HG03196 (cell line): Measurements from ENCODE around the gene GPN2.

Experiments
- ATAC-seq: cut with Tn5 transposase; IDR thresholded peaks from one replicate; pipeline ENCODE4 v1.9.1; 2021; ENCODE audit not compliant: unreplicated experiment

Gene GPN2

DNA sequence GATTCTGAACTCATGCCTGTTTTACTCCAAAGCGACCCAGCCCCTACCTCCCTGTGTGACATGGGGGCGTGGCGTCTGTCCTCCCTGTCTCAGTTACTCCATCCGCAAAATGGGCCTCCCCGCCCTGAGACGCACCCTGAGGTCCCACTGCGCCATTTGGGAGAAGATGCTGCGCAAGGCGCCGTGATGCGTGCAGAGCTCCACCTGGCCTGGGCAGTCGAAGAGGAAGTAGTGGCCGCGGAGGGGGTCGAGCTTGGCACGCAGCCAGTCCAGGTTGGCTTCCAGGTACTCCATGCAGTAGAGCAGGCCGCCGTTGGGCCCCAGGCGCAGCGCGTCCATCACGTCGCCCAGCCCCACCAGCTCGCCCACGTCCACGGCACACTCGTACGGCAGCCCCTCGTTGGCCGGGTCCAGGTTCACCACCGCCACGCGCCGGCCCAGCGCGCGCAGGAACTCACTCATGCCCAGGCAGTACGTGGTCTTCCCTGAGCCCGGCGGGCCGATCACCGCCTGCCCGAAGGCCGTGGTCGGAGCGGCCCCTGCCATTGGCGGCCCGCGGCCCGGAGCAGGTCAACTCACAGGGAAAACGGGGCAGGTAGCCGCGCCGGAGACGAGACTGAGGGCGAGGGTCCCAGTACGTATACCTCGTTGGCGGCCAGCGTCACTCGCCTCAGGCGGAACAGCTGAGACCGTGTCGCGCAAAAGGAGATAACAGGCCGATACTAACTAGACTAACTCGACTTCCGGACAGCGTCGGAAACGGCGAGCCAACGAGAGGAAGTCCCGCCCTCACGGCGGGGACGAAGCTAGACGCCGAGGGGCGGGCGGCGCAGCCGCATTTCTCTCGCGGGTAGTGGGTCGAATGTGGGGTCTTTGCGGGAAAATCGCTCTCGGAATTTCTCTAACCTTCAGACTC, at the start of gene GPN2:
Gene GPN2 (minus strand): TSS at position 733 of the 916 bp plus-strand sequence. CDS start 187 bp downstream, at position 546.
- ATAC-seq: peak; percentile 70

DNA sequence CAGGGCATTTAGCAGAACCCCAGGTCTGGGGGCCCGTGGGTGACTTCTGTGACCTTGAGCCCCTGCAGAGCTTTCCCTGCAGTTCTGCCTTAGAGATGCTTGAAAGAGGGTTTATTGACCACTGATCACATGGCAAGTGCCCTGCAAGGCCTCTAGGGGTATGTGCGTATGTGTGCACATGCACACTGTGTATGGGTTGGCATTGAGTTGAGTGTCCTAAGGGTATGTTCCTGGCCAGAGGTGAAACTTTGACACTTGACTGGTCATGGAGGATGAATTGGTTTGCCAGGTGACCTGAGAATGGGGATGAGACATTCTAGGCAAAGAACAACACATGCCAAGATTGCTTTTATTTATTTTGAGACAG, 48.6 kb upstream of the GPN2 start:
- no peak for ATAC-seq

DNA sequence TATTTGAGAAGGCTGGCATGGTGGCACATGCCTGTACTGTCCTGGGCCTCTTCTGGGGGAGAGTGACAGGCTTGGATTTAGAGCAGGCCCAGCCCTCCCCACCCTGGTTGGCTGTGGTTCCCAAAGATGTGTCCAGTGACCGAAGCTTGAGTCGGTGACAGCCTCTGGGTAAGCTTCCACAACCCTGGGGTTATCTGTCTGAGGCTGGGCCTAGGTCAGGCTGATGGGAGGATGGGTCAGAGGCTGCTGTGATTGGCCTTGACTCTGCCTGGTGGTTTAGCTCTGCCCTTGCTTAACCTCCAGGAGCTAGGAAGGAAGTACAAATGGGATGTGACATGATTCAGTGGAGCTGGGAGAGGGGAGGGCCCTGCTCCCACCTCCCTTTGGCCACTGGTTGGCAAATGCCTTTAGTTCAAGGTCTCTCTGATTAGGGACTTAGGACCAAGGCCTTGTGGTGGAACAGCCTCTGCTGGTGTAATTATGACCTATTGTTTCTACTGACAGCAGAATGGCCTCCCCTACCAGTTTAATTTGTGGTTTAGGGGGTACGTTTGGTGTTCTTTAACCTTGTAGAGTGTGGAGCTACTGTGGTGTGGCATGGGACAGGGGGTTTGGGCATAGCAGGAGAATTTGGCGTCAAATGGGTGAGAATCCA, 48.0 kb upstream of the GPN2 start:
- ATAC-seq: no peak

- ATAC-seq: no peak
These were observed 46.7 kb upstream of the GPN2 start for GRCh38 chr1:26936823-26937222.

DNA sequence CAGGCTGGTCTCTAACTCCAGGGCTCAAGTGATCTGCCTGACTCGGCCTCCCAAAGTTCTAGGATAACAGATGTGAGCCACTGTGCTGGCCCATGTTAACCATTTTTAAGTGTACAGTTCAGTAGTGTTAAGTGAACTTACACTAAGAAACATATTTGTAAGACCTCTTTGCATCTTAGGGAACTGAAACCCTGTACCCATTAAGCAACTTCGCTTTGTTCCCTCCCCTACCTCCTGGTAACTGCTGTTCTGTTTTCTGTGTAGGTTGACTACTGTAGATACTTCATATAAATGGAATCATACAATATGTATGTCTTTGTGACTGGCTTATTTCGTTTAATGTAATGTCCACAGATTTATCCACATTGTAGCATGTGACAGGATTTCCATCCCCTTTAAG, 42.4 kb upstream of the GPN2 start:
- ATAC-seq: no peak

- ATAC-seq: no peak
These were observed 33.6 kb upstream of the GPN2 start for GRCh38 chr1:26923711-26924110.

DNA sequence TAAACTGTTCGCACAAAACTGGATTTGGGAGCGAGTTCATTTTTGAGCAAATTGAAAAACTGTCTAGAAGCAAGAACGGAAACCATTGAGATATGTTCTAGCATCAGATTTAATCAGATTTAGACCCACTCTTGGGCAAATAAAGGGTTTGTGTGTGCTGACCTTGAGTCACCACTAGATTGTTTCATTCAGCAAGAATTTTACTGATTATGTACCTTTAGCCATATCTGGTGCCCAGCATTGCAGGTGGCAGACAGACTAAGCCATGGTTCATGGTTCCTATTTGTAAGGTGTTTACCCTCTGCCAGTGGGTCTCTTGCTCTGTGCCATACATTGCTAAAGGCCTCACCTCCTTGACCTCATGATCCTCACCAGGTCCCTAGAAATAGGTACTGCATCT, 32.8 kb upstream of the GPN2 start:
- ATAC-seq: no peak

DNA sequence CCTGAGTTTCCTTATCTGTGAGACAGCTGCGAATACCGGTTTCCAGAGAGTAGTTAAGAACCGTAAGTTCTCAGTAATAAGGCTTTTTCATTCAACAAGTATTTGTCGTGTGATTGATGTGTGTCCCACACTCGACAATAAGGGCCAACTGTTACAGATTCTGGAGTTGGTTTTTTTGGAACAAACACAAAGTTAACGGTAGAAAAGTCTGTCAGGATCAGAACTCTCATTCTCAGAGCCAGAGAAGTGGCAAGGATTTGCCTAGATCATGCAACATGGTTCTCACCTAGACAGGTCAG, 32.3 kb upstream of the GPN2 start:
- ATAC-seq: no peak

DNA sequence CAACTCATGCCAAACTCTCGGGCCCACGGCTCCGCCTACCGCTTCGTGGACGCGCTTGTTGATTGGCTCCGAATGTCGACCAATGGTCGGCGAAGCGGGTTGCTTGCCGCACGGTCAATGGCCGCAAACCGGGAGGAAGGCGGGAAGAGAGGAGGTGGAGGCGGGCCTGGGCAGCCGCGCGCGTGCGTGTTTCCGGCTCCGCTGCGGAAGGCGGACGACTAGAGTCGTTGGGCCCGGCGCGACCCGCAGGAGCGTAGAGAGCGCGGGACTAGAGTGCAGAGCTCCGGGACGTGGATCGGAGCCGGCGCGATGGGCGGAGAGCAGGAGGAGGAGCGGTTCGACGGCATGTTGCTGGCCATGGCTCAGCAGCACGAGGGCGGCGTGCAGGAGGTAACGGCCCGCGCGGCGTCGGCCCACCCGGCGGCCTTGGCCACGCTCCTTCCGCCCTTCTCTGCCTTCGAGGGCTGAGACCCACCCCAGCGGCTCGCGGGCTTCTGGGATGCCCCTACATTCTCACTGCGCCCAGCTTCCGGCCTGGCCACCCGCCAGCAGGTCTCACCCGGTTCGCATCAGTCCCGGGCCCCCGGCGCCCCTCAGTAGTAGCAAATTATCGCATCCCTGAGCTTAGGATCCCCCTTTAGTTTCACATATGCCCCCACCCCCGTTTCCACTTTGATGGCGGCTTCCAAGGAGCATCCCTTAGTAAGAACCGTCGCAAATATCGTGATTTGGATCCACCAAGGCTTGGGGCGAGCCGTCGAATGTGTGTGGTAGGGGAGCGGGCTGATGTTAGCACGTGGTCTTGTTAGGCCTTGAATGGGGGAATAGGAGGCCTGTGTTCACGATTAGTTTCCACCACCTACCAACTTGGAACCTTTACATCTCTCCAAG, 31.7 kb upstream of the GPN2 start, which contains the start of gene NUDC:
Gene NUDC (plus strand): TSS at position 204 of the 891 bp plus-strand sequence. CDS start 106 bp downstream, at position 310.
- ATAC-seq: peak; percentile 96

DNA sequence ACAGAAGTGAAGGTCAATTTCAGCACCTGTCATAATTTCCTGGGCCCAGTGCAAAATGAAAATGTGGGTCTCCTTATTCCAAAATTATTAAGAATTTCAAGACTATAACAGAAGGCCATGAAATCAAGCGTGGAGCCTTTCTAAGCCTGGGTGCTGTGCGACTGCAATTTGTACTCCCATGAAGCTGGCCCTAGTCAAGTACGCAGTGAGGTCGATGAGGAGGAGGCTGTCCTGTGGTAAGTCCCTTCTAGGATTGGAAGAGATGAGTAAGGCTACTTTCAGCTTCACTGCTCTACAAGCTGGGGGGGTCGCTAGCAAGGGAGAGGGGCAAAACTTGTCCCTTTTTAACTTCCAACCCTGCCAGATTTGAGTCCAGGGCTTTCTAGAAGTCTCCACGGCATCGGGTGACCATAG, 31.1 kb upstream of the GPN2 start:
- no peak for ATAC-seq

DNA sequence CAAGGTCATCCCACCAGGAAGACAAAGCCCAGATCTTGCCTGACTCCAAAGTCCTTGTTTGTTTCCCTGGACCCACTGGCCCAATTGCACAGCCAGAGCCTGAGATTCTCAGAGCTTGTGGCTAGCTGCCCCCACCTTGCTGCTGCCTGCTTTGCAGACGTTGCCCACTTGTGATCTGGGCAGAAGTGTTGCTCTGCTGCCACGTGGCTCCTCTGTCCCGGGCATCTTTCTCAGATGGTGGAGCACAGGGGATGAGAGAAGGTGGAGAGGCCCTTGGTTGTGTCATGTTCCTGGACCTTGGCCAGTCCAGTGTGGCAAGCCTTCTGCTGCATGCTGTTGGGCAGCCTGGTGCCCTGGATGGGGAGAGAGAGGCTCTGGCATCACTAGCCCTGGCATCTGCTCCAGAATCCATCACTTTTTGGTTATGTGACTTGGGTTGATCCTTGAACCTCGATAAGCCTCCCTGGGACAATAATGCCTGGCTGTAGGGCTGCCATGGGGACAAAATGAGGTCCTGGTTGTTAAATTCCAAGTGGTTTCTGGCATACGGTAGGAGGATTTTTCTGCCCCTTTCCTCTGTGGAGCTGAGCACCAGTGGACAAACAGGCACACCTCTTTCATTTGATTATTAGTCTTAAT, 25.2 kb upstream of the GPN2 start:
- ATAC-seq: no peak

DNA sequence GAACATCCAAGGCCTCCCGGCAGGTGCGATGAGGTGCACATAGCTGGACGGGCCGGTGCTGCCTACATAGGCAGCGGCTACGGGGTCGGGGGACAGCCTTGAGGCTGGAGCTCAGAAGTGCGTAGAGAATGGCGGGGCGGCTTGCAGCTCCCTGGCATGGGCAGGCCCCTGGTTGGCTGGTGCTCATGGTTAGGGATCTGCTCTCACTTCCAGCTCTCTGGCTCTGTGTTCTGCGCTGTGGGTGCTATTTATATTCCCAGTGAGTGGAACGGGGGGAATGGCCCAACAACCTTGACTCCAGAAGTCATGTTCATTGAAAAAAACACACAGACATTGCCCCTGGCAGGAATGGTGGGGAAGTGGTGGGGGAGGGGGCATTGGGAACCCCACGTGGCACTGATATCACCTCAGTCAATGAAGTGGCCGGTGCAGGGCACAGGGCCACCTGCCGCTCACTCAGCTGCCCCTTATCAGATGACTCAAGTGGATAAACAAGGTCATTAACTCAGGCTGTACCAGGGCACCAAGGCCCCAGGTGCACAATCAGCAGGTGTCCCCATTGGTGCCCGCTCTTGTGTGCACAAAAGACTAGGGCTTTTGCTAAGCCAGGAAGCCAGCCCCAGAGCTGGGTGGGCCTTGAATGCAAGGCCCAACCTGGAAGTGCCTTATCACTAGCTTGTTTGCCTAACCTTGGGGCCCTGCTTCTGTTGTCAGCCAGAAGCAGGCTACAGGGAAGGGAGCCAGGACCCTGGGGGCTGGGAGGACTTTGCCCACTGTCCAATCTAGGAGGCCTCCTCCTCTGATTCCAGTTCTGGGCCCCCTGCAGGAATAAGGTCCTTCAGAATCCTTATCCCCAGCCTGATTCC, 23.9 kb upstream of the GPN2 start, which contains the start of gene NR0B2:
Gene NR0B2 (minus strand): TSS at position 222 of the 866 bp plus-strand sequence. CDS start 35 bp downstream, at position 187.
- no peak for ATAC-seq

- no peak for ATAC-seq
These were observed 23.3 kb upstream of the GPN2 start for GRCh38 chr1:26913389-26913753.

GRCh38 chr1:26912147-26912490, 22.0 kb upstream of the GPN2 start:
- ATAC-seq: no peak

- no peak for ATAC-seq
These were observed 21.5 kb upstream of the GPN2 start for GRCh38 chr1:26911399-26912146.

GRCh38 chr1:26910343-26911160, 20.5 kb upstream of the GPN2 start:
- ATAC-seq: no peak

- no peak for ATAC-seq
These were observed 19.9 kb upstream of the GPN2 start for GRCh38 chr1:26909951-26910342.

DNA sequence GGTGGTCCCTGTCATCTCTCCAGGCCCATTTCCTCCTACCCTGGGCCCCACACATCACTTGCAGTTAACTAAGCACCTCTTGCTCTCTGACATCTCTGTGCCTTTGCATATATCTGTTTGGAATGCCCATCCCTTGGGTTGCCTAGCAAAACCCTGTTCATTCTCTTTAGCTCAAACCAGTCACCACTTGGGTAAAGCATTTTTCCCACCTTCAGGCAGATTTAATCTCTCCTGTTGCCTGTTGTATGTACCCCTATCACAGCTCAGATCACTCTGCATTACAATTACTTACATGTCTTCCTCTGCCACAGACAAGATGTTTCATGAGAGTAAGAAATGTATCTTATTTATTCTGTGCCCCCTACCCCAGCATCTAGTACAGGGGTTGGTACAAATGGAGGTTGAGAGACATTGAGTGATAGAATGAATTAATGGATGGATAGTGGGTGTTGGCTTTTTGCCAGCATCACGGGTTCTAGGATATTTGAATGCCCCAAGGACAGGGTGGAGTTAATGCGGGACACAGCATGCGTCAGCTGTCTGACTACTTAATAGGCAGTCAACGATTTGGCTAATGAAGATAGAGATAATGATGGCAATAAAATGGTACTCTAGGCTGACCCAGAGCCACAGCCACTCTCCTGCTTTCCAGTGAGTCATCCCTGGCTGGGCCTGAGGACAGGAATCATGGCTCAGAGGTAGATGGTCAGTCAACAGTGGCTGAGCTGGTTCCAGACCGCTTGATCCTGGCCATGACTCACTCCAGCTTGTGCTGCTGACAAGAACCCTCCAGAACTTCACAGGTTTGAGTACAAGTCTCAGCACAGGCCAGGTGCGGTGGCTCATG, 17.2 kb upstream of the GPN2 start:
- ATAC-seq: no peak
